ENCODE results near the gene ZNRF3.
A peak's percentile ranks its signal among the peaks of the same experiment; 100 is the strongest.

The ZNRF3 gene

DNA sequence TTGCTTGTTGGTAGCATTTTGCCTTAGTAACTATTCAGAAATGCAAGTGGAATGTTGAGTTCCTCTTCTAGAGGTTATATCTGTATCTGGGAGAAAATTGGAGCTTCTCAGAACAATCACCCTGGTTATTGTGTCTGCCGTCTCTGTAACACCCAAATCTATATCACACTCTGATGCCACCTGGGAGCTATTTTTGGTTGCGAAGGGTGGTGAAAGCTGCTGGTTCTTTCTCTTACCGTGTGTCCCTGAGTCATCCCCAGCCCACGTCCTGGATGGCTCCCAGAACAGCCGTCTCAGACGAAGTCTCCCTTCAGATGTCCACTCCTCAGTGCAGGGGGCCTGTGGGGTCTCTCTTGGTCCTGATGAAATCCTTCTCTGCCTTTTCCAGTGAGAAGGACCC is 94.8 kb downstream of the ZNRF3 start:
- no peak overlapping the region for H3K4me3 ChIP-seq (ENCODE audit: low read depth, low read length)
- TF ChIP-seq, protein P1, sequence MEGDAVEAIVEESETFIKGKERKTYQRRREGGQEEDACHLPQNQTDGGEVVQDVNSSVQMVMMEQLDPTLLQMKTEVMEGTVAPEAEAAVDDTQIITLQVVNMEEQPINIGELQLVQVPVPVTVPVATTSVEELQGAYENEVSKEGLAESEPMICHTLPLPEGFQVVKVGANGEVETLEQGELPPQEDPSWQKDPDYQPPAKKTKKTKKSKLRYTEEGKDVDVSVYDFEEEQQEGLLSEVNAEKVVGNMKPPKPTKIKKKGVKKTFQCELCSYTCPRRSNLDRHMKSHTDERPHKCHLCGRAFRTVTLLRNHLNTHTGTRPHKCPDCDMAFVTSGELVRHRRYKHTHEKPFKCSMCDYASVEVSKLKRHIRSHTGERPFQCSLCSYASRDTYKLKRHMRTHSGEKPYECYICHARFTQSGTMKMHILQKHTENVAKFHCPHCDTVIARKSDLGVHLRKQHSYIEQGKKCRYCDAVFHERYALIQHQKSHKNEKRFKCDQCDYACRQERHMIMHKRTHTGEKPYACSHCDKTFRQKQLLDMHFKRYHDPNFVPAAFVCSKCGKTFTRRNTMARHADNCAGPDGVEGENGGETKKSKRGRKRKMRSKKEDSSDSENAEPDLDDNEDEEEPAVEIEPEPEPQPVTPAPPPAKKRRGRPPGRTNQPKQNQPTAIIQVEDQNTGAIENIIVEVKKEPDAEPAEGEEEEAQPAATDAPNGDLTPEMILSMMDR (IDR thresholded peaks at IDR 0.05; ENCODE audit: control insufficient read depth, extremely low read depth, insufficient read depth) = no peak
- DNase-seq (ENCODE audit: low read depth) = no peak

DNA sequence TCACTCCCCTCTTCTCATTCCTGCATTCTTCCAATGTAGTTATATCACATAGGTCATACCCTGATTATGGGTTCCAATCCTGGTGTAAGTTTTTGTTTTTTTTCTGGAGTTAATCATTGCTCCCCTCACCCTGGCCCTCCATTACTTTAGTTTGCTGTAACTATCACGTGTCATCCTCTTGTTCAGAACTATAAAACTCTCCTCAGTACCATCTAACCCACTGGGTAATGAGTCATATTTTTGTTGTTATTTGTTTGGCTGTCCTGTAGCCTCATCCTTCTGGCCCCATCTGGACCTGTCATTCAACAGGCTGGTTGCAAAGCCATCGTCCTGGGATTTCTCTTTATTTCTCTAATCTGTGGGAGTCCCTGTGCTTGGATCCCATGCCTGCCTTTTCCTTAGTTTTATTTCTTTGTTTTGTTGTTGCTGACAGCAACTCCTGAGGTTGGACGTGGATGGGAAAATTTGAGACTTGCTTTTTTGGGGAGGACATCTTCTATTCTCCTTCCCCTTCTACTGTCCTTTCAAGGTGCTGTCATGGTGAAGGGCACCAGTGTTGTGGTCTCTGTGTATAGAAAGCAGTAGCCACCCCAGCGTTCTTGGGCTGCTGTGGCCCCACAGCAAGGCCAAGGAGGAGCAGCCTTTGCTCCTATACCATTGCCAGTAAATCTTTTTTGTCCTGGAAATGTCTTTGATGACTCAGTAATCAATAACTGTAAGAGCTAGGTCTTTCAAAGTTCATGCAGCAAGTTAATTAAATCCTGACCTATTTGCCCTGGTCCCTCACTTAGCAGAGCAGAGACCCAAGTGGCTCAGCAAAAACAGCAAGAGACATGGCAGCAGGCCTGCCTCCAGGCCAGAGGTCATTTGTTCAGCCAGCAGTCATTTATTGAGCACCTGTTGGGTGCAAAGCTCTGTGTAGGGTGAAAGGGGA is 95.8 kb downstream of the ZNRF3 start:
- no peak for DNase-seq (ENCODE audit: low read depth)
- TF ChIP-seq, protein P1 (IDR thresholded peaks at IDR 0.05; ENCODE audit: control insufficient read depth, extremely low read depth, insufficient read depth) = no peak

DNA sequence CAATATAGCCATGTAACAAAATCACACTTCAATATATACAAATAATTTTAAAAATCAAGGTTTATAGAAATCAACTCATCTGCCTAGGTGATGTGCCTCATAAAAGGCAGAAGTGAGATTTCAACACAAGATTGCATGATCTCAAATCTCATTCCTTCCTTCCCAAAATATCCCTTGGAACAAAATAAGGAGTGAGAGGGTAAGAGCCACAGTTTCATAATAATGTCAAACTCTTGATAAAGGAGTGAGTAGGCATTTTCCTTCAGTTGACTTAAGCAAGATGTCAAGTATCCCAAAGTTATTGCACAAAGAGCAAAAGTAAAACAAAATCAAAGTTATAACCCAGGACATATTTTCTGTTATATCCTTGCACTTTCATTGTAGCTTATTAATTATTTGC is 97.0 kb downstream of the ZNRF3 start:
- no peak overlapping the region for H3K4me3 ChIP-seq (ENCODE audit: low read depth, low read length)
- DNase-seq (ENCODE audit: low read depth) = no peak
- TF ChIP-seq, protein P1 (IDR thresholded peaks at IDR 0.05; ENCODE audit: control insufficient read depth, extremely low read depth, insufficient read depth) = no peak

More for the DNA sequence above, 95.8 kb downstream of the ZNRF3 start:
- H3K4me3 ChIP-seq (ENCODE audit: low read depth, low read length) = no peak overlapping the region

DNA sequence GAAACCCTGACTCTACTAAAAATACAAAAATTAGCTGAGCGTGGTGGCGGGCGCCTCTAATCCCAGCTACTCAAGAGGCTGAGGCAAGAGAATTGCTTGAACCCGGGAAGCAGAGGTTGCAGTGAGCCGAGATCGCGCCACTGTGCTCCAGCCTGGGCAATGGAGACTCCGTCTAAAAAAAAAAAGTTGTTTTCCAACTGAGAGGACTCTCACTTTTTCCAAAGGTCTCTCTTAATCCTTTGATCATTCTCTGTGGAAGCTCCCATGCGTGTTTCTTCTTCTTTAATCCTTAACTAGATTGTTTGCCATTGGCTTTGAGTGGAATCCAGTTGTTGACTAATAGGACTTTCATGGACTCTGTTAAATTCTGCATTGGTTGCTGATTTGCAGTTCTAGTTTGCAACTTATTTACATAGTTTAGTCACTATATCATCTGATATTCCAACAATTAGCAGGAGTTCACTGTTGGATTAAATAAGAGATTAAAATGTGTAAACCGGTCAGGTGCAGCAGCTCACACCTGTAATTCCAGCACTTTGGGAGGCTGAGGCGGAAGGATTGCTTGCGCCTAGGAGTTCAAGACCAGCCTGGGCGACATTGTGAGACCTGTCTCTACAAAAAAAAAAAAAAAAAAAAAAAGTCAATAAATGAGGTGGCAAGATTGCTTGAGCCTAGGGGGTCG is 98.6 kb downstream of the ZNRF3 start:
- no peak for DNase-seq (ENCODE audit: low read depth)
- TF ChIP-seq, protein P1 (IDR thresholded peaks at IDR 0.05; ENCODE audit: control insufficient read depth, extremely low read depth, insufficient read depth) = no peak
- H3K4me3 ChIP-seq (ENCODE audit: low read depth, low read length) = no peak overlapping the region

DNA sequence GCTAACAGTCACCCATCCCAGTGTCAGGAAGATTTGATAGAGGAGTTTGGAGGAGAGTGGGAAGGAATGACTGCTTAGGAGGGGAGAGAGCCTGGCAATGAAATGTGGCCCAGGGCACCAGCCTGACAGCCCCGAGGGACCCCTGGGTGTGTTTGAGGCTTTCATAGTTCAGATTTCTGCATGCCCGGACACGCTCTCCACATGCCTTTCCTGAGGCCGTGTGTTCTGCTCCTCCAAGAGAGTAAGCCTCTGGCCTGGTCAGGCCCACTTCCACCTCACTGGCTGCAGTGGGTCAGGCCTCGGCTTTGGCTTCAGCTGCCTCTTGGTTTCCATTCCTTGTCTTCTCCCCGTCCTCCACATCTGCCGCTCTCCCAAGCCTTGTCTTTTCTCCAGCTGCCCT is 99.8 kb downstream of the ZNRF3 start:
- no peak for DNase-seq (ENCODE audit: low read depth)
- H3K4me3 ChIP-seq (ENCODE audit: low read depth, low read length) = no peak overlapping the region
- TF ChIP-seq, protein P1 (IDR thresholded peaks at IDR 0.05; ENCODE audit: control insufficient read depth, extremely low read depth, insufficient read depth) = no peak

DNA sequence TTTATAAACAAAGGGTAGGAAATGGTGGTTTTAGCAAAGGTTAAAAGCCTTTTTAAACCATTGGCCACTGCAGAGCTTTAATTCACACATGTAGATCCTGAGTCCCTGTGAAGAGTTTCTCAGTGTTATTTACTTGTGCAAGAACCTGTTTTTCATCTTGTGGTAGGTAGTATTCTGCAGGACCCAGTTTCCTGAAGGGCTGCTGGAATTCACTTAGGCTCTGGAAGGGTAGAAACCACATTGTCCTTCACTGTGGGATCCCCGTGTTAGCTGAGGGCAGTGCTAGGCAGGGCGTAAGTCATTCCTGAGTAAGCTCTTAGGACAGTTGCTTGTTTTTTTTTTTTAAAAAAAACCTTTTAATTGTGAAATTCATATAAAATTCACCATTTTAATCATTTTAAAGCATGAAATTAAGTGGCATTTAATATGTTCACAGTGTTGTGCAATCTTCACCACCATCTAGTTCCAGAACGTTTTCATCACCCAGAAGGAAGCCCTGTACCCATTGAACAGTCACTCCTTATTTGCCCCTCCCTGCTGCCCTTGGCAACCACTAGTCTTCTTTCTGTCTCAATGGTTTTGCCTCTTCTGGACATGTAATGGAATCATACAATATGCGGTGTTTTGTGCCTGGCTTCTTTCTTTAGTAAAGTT is 100.5 kb downstream of the ZNRF3 start:
- peak; percentile 13 for DNase-seq (ENCODE audit: low read depth)
- TF ChIP-seq, protein P1 (IDR thresholded peaks at IDR 0.05; ENCODE audit: control insufficient read depth, extremely low read depth, insufficient read depth) = no peak
- no peak overlapping the region for H3K4me3 ChIP-seq (ENCODE audit: low read depth, low read length)

All from LNCaP clone FGC (cell line).